GM21717 (cell line): ENCODE data around the gene MBTPS1.

Experiments used
- ATAC-seq: cut with Tn5 transposase; IDR thresholded peaks from one replicate; pipeline ENCODE4 v1.9.1; 2021; ENCODE audit warnings: mild to moderate bottlenecking, moderate library complexity; ENCODE audit not compliant: unreplicated experiment

Gene MBTPS1

DNA sequence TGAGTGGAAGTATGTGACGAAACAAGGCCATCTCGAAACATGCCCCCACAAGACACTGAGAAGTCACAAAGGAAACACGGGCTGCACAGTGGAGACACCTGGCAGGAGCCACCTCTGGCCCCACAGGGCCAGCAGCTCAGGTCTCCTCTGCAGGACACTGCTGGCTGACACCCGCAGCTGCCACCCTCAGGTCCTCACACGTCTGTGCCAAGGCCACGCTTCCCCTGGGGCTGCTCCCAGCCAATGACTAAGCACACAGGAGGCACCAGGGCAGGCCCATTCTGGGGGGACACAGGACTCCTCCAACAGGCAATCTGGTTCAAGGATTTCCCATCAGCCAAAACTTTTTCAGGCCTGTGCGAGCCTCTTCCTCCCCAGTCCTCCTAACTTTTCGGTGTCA, 36.4 kb downstream of the MBTPS1 start:
- ATAC-seq: no peak

- ATAC-seq: no peak
These were observed 37.1 kb downstream of the MBTPS1 start for GRCh38 chr16:84079664-84080063.

GRCh38 chr16:84075376-84075775, 41.4 kb downstream of the MBTPS1 start:
- ATAC-seq: no peak

GRCh38 chr16:84074721-84075120, 42.0 kb downstream of the MBTPS1 start:
- no peak for ATAC-seq

DNA sequence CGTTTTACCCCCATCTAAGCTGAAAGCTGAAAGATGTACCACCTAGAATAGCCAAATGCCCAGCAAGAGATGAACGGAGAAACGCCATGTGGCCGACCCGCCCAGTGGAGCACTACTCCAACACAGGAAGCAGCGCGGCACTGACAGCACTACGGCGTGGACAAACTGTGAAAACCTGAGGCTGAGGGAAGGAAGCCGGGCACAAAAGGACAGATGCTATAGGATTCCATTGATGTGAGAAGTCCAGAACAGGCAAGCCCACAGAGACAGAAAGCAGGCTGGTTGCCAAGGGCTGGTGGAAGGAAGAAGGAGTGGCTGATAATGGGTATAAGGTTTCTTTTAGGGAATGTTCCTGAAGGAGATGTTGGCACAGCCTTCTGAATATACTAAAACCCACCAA, 44.7 kb downstream of the MBTPS1 start:
- no peak for ATAC-seq

- ATAC-seq: no peak
These were observed 45.6 kb downstream of the MBTPS1 start for GRCh38 chr16:84071121-84071520.

DNA sequence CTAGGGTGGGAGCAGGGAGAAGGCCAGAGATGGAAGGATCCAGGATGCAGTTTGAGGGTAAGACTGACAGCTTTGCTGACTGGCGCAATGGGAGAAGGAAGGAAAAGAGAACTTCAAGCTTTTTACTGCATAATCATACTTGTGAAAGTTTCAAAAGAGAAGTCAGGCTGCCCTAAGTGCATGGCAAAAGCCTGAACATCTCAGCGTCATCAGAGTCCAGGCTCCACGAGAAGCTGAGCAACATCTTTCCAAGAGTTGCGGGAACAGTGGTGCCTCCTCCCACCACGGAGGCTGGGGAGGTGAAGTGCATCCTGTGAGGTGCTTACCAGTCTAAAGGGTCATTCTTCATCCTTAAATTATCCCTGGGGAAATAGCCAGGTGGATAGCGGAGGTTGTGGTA, 47.2 kb downstream of the MBTPS1 start:
- no peak for ATAC-seq

- ATAC-seq: no peak
These were observed 47.8 kb downstream of the MBTPS1 start for GRCh38 chr16:84068783-84069462.

DNA sequence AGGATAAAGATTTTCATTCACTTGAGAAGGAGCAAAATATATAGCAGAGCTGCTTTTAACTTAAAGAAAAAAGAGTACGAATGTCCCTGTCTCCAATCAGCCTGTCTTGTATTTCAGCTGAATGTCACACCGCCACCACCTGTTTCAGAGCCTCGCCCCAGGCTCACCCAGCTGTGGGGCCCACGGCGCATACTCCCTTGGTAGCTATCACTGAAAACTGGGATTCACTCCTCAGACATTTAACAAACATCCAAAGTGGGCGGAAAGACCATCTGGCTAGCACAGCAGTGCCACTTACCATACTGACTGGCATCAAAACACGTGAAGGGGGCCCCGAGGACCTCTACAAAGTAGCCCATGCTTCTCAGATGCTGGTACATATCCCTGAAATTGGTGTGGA, 48.7 kb downstream of the MBTPS1 start:
- no peak for ATAC-seq

DNA sequence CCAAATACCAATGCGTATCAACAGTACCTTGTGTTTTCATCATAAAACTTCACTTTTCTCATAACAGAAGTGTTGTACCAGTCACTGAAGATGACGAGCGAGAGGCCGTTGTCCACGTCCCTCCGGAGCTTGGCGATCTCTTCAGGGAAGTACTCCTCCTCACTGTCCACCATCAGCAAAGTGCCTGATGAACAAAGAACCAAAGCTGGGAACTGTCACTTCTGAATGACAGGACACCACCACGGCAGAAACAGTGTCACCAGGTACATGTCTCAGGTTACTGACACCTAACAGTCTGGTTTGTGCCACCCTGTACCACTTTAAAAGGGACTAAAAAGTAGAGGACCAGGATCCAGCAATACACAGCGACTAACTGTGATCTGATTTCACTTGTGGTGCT, 49.1 kb downstream of the MBTPS1 start:
- no peak for ATAC-seq

GRCh38 chr16:84065536-84066132, 51.1 kb downstream of the MBTPS1 start:
- no peak for ATAC-seq

- ATAC-seq: no peak
These were observed 52.8 kb downstream of the MBTPS1 start for GRCh38 chr16:84063980-84064379.

- ATAC-seq: no peak
These were observed 53.8 kb downstream of the MBTPS1 start for GRCh38 chr16:84062734-84063640.

- no peak for ATAC-seq
These were observed 55.4 kb downstream of the MBTPS1 start for GRCh38 chr16:84061236-84061819.

- ATAC-seq: no peak
These were observed 56.5 kb downstream of the MBTPS1 start for GRCh38 chr16:84059946-84060901.

DNA sequence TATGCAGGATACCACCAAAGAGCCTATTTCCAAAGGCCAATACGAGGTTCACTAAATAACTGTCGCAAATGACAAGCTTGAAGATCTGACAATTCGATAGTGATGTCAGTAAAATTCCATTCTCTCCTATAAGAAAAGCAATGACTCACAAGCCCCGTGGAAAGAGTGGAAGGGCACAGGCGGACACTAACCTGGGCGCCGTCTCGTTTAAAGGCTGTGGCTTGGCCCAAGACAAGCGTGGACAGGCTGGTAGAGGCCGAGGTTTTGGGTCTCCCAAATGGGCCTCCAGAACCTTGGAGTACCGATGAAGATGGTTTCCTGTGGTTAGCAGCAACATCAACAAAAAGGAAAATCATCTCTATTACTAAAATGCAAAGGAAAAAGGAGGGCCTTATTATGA, 57.6 kb downstream of the MBTPS1 start:
- no peak for ATAC-seq

DNA sequence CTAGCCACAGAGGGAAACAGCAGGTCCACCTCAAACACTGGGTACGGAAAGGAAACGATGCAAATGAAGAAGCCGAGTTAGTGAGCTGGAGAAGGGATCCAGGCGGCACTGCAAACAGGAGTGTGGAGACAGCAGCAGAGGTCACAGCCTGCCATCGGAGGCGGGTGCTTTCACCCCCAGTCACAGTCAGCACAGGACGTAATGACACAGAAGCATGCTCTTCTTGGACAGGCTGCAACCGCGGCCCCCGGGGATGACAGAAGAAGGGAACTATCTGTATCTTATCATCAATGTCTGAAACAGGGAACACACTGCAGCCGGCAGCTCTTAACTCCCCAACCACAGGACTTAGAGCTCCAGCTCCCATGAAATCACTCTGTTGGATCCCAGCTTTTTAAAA, 58.1 kb downstream of the MBTPS1 start:
- ATAC-seq: no peak

GRCh38 chr16:84058211-84058610, 58.5 kb downstream of the MBTPS1 start:
- no peak for ATAC-seq

DNA sequence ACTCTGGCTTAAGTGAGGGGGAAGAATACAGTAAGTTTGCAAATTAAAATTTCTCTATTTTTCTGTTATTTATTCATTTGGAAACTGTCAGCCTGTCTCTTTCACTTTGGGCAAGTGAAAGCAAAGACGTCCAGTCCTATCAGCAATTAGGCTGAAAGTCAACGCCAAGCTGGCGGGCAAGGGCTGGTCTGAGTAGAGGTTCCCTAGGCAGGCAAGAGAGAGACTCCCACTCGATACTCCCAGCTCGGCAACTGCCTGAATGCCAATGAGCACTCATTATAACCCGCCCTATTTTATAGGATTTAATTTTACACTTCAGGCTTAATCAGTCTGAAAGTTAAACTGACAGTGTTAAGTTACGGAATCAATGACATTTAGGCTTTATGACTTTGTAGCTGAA, 59.8 kb downstream of the MBTPS1 start:
- no peak for ATAC-seq
